Parathyroid adenoma (tissue), 2 donors: ENCODE data around the gene FBXO22.
"Not testable (repeated sequence)": the region's sequence is repeated elsewhere in the genome, so short reads cannot be mapped to it uniquely, and the experiment has no call there.

Experiments
- H2AFZ ChIP-seq: fragments of 300-600 bp; sonication (generic); one replicate; pipeline ENCODE4 v1.7.0; 2017; ENCODE audit warnings: antibody characterized with exemption, mild to moderate bottlenecking
- H3K27ac ChIP-seq: fragments of 300-600 bp; sonication (generic); one replicate; pipeline ENCODE4 v1.7.0; 2017
- H3K27me3 ChIP-seq: fragments of 300-600 bp; sonication (generic); one replicate; pipeline ENCODE4 v1.7.0; 2017; ENCODE audit warnings: low read length; ENCODE audit not compliant: control insufficient read depth, insufficient read depth
- H3K36me3 ChIP-seq: fragments of 300-600 bp; sonication (generic); one replicate; pipeline ENCODE4 v1.7.0; 2017; ENCODE audit warnings: low read length; ENCODE audit not compliant: control insufficient read depth, insufficient read depth
- H3K4me1 ChIP-seq: fragments of 300-600 bp; sonication (generic); one replicate; pipeline ENCODE4 v1.7.0; 2017; ENCODE audit warnings: control low read depth
- H3K4me2 ChIP-seq: fragments of 300-600 bp; sonication (generic); one replicate; pipeline ENCODE4 v1.7.0; 2017; ENCODE audit warnings: low read length
- H3K4me3 ChIP-seq: fragments of 300-600 bp; sonication (generic); one replicate; pipeline ENCODE4 v1.7.0; 2017; ENCODE audit warnings: low read depth, low read length
- H3K79me2 ChIP-seq: fragments of 300-600 bp; sonication (generic); one replicate; pipeline ENCODE4 v1.7.0; 2017; ENCODE audit warnings: control low read depth
- H3K9ac ChIP-seq: fragments of 300-600 bp; sonication (generic); one replicate; pipeline ENCODE4 v1.7.0; 2017; ENCODE audit warnings: mild to moderate bottlenecking
- H3K9me3 ChIP-seq: fragments of 300-600 bp; sonication (generic); one replicate; pipeline ENCODE4 v1.7.0; 2017; ENCODE audit warnings: low read length; ENCODE audit not compliant: control insufficient read depth
- CTCF ChIP-seq: fragments of 300-600 bp; sonication (generic); IDR thresholded peaks from one replicate; pipeline ENCODE4 v1.7.0; 2017; ENCODE audit warnings: antibody characterized with exemption, mild to moderate bottlenecking
- donor health status: primary hyperparathyroidism.

Gene FBXO22

DNA sequence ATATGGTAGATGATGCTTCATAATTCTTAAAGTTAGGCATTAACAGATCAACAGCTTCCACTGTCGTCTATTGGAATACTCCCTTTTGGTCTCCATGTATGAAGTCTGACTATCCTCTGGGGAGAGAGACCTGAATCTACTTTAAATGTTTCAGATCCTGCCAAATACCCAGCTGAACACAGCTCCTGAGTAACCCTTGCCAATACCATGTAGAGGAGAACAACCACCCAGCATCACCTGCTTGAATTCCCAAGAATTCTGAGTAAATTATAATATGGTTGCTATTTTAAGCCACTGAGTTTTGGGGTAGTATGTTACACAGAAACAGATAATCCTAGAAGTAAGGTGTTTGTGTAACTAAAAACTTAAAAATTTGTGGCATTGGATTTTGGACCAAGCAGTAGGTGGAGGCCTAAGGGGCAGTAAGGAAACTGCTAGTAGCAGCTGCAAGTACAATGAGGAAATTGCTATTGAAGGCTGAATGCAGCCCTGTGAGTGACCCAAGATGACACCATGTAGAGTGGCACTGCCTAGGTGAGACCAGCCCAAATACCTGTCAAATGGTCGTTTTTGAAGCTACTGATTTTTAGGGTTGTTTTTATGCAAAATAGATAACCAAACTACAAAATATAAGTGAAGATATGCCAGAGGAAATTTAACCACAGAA, 77.6 kb downstream of the FBXO22 start:
- Histone ChIP-seq H3K4me3 (no peak overlapping the region), H3K9ac (no peak overlapping the region), H3K36me3 (no peaks in the 10 kb centered on the region), H3K27me3 (no peaks in the 10 kb centered on the region), H3K27ac (no peak overlapping the region), H3K4me1 (no peaks in the 10 kb centered on the region), H2AFZ (no peak overlapping the region), H3K9me3 (no peaks in the 10 kb centered on the region), H3K4me2 (no peak overlapping the region), H3K79me2 (no peaks in the 10 kb centered on the region)
- TF ChIP-seq CTCF = no peak

DNA sequence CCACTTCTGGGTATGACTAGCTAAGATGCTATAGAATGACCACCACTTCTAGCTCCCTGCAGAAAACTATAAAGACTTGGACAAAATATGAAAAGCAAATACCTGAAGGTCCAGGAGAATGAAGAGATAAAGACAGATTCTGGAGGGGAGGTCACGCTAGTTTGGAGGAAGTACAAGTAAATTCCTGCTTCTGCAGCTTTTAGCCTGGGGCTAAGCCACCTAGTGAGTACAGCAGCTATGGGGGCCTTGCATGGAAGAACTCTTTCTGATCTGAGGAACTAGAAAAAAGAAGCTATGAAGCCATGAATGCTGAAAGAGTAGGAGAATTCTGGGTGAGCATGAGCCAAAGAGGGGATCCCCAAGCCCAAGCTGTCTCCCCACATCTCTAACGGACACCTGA, 78.8 kb downstream of the FBXO22 start:
- H2AFZ ChIP-seq = no peak overlapping the region
- H3K9ac ChIP-seq = no peak overlapping the region
- no peak overlapping the region for H3K4me2 ChIP-seq
- no peaks in the 10 kb centered on the region for H3K36me3 ChIP-seq
- no peak overlapping the region for H3K4me3 ChIP-seq
- H3K27me3 ChIP-seq = no peaks in the 10 kb centered on the region
- H3K4me1 ChIP-seq = no peaks in the 10 kb centered on the region
- H3K9me3 ChIP-seq = no peaks in the 10 kb centered on the region
- no peak for TF ChIP-seq CTCF
- H3K79me2 ChIP-seq = no peaks in the 10 kb centered on the region
- no peak overlapping the region for H3K27ac ChIP-seq

- not testable (repeated sequence) for H3K4me3 ChIP-seq, H3K4me2 ChIP-seq, H2AFZ ChIP-seq, H3K27ac ChIP-seq, H3K27me3 ChIP-seq, H3K79me2 ChIP-seq, H3K4me1 ChIP-seq, H3K9ac ChIP-seq, H3K9me3 ChIP-seq, H3K36me3 ChIP-seq
Measured at GRCh38 chr15:75984706-75985105, 81.0 kb downstream of the FBXO22 start.

DNA sequence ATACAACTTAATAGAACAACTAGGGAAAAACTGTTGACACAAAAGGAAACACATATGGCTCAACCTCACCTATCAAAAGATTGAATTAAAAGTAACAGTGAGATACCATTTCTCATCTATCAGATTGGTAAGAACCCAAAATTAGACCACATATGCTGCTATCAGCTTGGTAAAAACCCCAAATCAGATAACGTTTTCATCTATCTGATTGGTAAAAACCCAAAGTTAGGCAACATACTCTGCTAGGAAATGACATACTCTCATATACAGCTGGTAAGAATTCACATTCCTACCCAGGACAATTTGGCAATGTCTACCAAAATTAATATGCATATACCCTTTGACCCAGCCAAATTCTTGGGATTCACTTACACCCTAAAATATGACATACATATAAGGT, 82.3 kb downstream of the FBXO22 start:
- Histone ChIP-seq H3K4me3 (no peak overlapping the region), H3K36me3 (no peaks in the 10 kb centered on the region), H3K4me1 (no peaks in the 10 kb centered on the region), H3K79me2 (no peaks in the 10 kb centered on the region), H3K27me3 (no peaks in the 10 kb centered on the region), H2AFZ (no peak overlapping the region), H3K9me3 (no peaks in the 10 kb centered on the region), H3K27ac (no peak overlapping the region), H3K4me2 (no peak overlapping the region), H3K9ac (no peak overlapping the region)
- no peak for TF ChIP-seq CTCF

- Histone ChIP-seq H3K4me1 (no peaks in the 10 kb centered on the region), H3K4me2 (no peak overlapping the region), H3K9me3 (no peaks in the 10 kb centered on the region), H3K79me2 (no peaks in the 10 kb centered on the region), H3K27me3 (no peaks in the 10 kb centered on the region), H3K36me3 (no peaks in the 10 kb centered on the region), H3K9ac (no peak overlapping the region), H3K27ac (no peak overlapping the region), H2AFZ (no peak overlapping the region), H3K4me3 (no peak overlapping the region)
- TF ChIP-seq CTCF = no peak
Measured at GRCh38 chr15:75989045-75989444, 85.4 kb downstream of the FBXO22 start.
